SU-DHL-6 (cell line): ENCODE data around the gene GOLGA5.

ENCODE experiments used
- H2AFZ ChIP-seq: fragments of 200-600 bp; sonication (generic); 2 replicates; pipeline ENCODE4 v1.6.1; 2014; ENCODE audit warnings: low read depth, mild to moderate bottlenecking, moderate library complexity, mixed read lengths, antibody characterized with exemption, low read length; ENCODE audit not compliant: severe bottlenecking
- H3F3A ChIP-seq: fragments of 200-600 bp; shearing (Covaris generic); 2 replicates; pipeline ENCODE4 v1.6.0; 2016; ENCODE audit warnings: antibody characterized with exemption, mild to moderate bottlenecking; ENCODE audit not compliant: insufficient read depth
- H3K27ac ChIP-seq: fragments of 200-600 bp; sonication (generic); 2 replicates; pipeline ENCODE4 v1.5.1; 2016; ENCODE audit warnings: low read depth, mild to moderate bottlenecking, low read length, moderate library complexity, mixed read lengths
- H3K27me3 ChIP-seq: fragments of 200-600 bp; sonication (generic), shearing (Covaris generic); 2 replicates; pipeline ENCODE4 v1.6.0; 2014; ENCODE audit warnings: mild to moderate bottlenecking, low read length
- H3K36me3 ChIP-seq: fragments of 200-600 bp; sonication (generic); 2 replicates; pipeline ENCODE4 v1.6.1; 2014; ENCODE audit warnings: mild to moderate bottlenecking, low read length, mixed read lengths
- H3K4me2 ChIP-seq: fragments of 300-600, 200-600 bp; shearing (Covaris generic), sonication (generic); 2 replicates; pipeline ENCODE4 v1.6.0; 2014; ENCODE audit warnings: low read length, low read depth, mild to moderate bottlenecking; ENCODE audit not compliant: poor library complexity, severe bottlenecking
- H3K4me3 ChIP-seq: fragments of 200-600 bp; sonication (generic); 2 replicates; pipeline ENCODE4 v1.5.1; 2014; ENCODE audit warnings: antibody characterized with exemption, low read length, mild to moderate bottlenecking, mixed read lengths; ENCODE audit not compliant: insufficient read depth, poor library complexity, severe bottlenecking
- H3K79me2 ChIP-seq: fragments of 200-600 bp; sonication (generic); 2 replicates; pipeline ENCODE4 v1.6.1; 2014; ENCODE audit warnings: mild to moderate bottlenecking, low read length, moderate library complexity; ENCODE audit not compliant: insufficient read depth
- H3K9ac ChIP-seq: fragments of 200-600 bp; sonication (generic); 2 replicates; pipeline ENCODE4 v1.7.0; 2014; ENCODE audit warnings: mild to moderate bottlenecking, low read length
- H3K9me2 ChIP-seq: fragments of 200-600 bp; sonication (generic); replicated peaks from 2 replicates; pipeline ENCODE4 v1.6.1; 2014; ENCODE audit warnings: low read length; ENCODE audit not compliant: insufficient read depth
- H3K9me3 ChIP-seq: fragments of 200-600 bp; sonication (generic); 2 replicates; pipeline ENCODE4 v1.6.1; 2014; ENCODE audit warnings: low read length, mixed read lengths; ENCODE audit not compliant: insufficient read depth
- H4K20me1 ChIP-seq: fragments of 200-600 bp; sonication (generic); 2 replicates; pipeline ENCODE4 v1.6.1; 2014; ENCODE audit warnings: low read depth, mild to moderate bottlenecking, antibody characterized with exemption, low read length, moderate library complexity, mixed read lengths
- CTCF ChIP-seq: fragments of 200-600 bp; sonication (generic); IDR thresholded peaks from one replicate; pipeline ENCODE4 v1.5.1; 2017; ENCODE audit warnings: antibody characterized with exemption, mild to moderate bottlenecking, low read length, moderate library complexity; ENCODE audit not compliant: insufficient read depth, poor library complexity, severe bottlenecking
- EZH2phosphoT487 ChIP-seq: fragments of 200-600 bp; sonication (generic), shearing (Covaris generic); conservative IDR thresholded peaks from 2 replicates; pipeline ENCODE4 v1.6.1; 2018; ENCODE audit warnings: mild to moderate bottlenecking, antibody characterized with exemption, low read length, moderate library complexity, mixed read lengths

The GOLGA5 gene

GRCh38 chr14:92844204-92844603, 50.1 kb downstream of the GOLGA5 start:
- Histone ChIP-seq H3K4me3 (no peak overlapping the region), H3K27ac (no peak overlapping the region), H3K9me2 (no peaks in the 10 kb centered on the region), H3K4me2 (no peak overlapping the region), H4K20me1 (no peaks in the 10 kb centered on the region), H3F3A (no peaks in the 10 kb centered on the region), H3K9me3 (no peaks in the 10 kb centered on the region), H3K36me3 (peaks cover 5% of the 10 kb centered on the region; the same call in 1 of the 2 replicates), H2AFZ (no peak overlapping the region), H3K9ac (no peak overlapping the region), H3K79me2 (no peaks in the 10 kb centered on the region), H3K27me3 (no peaks in the 10 kb centered on the region)
- TF ChIP-seq EZH2phosphoT487 (no peak), CTCF (no peak)

- TF ChIP-seq CTCF (no peak), EZH2phosphoT487 (no peak)
Observed at GRCh38 chr14:92846162-92846897, 52.2 kb downstream of the GOLGA5 start.

GRCh38 chr14:92847278-92847677, 53.2 kb downstream of the GOLGA5 start:
- no peak overlapping the region for H3K9ac ChIP-seq
- no peak overlapping the region for H3K27ac ChIP-seq
- H3K4me2 ChIP-seq: no peak overlapping the region
- no peaks in the 10 kb centered on the region for H3K27me3 ChIP-seq
- no peaks in the 10 kb centered on the region for H4K20me1 ChIP-seq
- H3K9me3 ChIP-seq: no peaks in the 10 kb centered on the region
- no peak overlapping the region for H2AFZ ChIP-seq
- no peaks in the 10 kb centered on the region for H3K79me2 ChIP-seq
- no peaks in the 10 kb centered on the region for H3K36me3 ChIP-seq
- no peak overlapping the region for H3K4me3 ChIP-seq
- H3F3A ChIP-seq: no peaks in the 10 kb centered on the region
- no peaks in the 10 kb centered on the region for H3K9me2 ChIP-seq
- TF ChIP-seq CTCF (no peak), EZH2phosphoT487 (no peak)

More at GRCh38 chr14:92846162-92846897, 52.2 kb downstream of the GOLGA5 start:
- Histone ChIP-seq H3K4me2 (no peak overlapping the region), H3K9me3 (no peaks in the 10 kb centered on the region), H4K20me1 (no peaks in the 10 kb centered on the region), H3K27me3 (no peaks in the 10 kb centered on the region), H3K4me3 (no peak overlapping the region), H2AFZ (no peak overlapping the region), H3K27ac (no peak overlapping the region), H3K79me2 (no peaks in the 10 kb centered on the region), H3K9me2 (no peaks in the 10 kb centered on the region), H3K9ac (no peak overlapping the region), H3F3A (no peaks in the 10 kb centered on the region), H3K36me3 (no peaks in the 10 kb centered on the region)
